ENCODE measurements around the gene NTSR1.
"Not testable (repeated sequence)": the region's sequence is repeated elsewhere in the genome, so short reads cannot be mapped to it uniquely, and the experiment has no call there.

NTSR1 gene

DNA sequence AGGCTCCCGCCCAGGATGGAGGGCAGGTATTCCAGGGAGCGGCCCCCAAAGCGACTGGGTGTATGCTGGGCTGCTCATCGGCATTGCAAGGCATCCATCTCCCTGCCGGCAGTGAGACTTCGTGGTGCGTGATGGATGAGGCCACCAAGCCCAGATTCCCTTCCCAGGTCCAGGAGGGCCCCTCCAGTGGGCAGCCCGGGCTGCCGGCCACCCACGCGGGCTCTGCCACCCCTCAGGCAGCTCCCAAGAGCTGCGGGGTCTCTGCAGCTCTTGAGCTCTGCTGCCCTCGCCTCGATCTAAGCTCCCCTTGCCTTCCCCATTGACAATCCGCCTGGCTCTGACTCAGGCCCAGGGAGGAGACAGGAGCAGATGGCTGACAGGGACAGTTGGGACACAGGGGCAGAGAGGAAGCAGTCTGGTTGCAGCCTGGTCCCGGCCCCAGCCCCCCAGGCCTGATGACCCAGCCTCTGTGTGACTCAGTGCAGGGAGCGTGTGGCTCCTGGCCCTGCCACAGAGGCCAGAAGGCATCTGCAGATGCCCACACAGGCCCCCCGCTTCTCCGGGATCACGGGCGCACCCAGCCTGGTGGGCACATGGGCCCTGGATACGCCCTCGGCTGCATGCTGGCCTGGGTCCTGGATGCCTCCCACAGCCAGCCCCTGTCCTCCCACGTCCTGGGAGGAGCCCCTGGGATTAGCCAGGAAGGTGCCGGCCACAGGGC lies 33.3 kb upstream of the NTSR1 start:
- DNase-seq = no peak

DNA sequence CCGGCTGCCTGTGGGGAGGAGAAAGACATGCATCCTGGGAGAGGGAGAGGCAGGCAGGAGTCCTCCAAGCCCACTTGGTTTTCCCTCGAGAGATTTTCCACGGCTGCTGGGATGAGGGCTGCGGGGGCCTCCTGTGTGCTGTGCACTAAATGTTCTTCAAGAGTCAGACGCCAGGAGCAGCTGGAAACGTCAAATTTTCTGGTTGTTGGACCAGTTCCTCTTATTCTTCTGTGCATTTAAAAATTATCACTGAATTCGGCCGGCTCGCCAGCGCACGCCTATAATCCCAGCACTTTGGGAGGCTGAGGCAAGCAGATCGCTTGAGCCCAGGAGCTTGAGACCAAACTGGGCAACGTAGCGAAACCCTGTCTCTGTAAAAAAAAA lies 32.8 kb upstream of the NTSR1 start:
- DNase-seq = no peak

DNA sequence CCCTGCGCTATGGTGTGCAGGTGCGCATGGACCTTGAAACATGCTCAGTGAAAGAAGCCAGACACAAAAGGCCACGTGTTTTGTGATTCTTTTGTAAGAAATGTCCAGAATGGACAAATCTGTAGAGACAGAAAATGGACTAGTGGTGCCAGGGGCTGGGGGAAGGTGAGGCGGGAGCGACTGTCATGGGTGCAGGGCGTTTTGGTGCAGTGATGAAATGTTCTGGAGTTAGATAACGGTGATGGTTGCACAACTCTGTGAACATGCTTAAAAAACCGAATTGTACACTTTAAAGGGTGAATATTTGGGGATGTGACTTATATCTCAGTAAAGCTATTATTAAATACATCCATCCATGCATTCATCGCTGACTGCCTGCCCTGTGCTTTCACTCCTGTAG lies 31.7 kb upstream of the NTSR1 start:
- DNase-seq = no peak

DNA sequence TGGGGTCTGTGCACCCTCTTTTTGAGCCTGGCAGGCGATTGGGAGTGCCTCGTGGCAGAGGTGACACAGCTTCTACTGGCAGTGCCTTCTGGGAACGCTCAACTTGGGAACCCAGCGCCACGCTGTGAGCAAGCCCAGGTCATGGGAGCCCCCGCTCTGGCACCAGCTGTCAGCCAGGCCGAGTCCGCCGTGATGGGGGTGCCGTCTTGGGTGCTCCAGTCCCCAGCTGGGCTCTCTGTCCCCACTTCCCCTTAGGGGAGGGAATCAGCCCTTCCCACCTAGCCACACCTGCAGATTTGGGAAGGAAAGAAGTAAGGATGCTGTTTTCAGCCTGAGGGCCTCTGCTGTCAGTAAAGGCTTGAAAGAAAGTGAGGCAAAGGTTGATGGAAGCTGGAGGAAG lies 31.0 kb upstream of the NTSR1 start:
- DNase-seq = no peak

DNA sequence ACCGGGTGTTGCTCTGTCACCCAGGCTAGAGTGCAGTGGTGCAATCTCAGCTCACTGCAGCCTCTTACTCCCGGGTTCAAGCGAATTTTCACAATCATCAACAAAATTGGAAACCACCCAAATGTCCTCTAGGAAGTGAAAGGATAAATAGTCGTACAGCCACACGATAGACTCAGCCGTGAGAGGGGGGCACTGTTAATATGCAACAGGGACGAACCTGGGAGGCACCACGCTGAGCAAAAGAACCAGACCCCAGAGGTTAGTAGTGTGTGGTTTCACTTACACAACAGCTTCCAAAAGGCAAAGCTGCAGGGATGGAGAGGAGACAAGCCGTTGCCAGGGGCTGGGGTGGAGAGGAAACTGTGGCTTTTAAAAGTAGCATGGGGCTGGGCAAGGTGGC lies 30.1 kb upstream of the NTSR1 start:
- no peak for DNase-seq

DNA sequence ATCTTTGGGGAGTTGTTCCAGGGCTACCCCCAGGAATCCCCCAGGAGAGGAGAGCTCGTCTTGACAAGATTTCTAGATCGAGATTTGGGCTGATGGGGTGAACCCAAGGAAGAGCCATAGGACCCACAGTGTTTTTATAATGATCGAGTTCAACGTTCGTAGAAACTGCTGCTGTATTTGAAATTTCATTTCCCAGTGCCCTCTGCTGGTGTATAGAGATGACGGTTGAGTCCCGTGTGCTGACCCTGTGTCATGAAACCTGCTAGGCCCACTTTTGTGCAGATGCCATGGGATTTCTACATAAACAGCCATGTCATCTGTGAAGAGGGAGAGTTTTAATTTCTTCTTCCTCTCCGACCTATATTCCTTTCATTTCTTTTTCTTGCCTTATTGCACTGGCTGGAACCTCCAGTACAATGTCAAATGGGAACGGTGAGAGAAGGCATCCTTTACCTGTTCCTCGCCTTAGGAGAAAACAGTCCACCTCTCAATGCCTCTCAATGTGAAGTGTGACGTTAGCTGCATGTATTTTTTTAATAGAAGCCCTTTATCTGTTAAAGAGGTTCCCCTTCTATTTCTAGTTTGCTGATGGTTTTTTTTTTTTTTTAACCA lies 28.6 kb upstream of the NTSR1 start:
- no peak for DNase-seq

DNA sequence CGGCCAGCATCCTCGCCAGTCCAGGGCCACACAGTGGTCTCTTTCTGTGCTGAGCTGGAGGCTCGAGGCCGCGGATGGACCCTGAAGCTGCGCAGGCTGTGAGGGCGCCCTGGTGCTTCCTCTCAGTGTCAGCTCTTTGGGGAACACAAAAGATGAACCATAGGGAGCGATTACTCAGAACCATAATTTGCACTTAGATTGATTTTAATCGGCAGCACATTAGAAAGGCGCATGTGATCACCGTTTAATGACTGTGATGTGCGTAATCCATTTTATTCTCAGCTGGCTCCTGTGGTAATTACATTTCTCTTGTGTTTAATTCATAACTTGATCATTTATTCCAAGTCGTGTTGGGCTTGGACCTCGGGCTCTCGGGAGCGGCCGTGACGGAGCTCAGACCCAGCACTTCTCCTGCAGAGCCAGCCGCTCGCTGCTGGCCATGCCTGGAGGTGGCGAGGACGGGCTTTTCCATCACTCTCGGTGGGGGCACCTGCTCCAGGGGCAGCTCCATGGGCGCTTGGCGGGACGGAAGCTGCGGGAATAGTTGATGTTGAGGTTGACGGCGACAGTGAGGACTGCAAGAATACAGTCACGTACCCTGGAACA lies 25.6 kb upstream of the NTSR1 start:
- no peak for DNase-seq

DNA sequence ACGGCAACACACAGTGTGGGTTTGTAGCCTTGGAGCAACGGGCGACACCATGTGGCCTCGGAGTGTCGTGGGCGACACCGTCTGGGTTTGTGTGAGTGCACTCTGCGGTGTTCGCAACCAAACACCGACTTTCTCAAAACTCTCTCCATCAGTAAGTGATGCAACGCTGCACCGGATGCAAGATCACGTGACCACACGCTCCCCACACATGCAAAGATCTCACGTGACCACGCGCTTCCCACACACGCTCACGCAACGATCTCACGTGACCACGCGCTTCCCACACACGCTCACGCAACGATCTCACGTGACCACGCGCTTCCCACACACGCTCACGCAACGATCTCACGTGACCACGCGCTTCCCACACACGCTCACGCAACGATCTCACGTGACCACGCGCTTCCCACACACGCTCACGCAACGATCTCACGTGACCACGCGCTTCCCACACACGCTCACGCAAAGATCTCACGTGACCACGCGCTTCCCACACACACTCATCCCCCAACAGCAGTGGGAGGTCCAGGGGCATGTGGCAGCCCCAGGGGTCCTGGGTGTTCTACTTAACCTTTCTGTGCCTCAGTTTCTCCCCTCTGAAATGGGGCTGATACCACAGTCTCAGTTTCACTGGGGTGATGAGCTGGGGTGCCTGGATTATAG lies 24.8 kb upstream of the NTSR1 start:
- DNase-seq = not testable (repeated sequence)

DNA sequence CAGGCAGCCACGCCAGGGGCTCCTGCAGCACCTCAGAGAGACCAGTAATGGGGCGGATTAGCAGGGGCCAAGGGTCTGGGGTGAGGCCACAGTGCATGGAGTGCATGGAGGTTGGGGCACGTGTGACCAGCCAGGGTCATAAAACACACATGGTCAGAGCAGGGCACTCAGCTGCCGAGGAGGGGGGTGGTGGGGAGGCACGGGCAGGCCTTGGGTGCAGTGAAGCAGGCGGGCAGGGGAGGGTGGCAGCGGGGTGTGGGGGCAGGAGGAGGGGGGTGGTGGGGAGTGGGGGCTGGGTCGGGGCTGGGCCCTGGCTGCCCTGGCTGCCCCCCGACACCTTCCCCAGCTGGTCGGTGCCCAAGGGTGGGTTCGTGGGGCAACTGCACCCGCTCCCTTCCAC lies 23.7 kb upstream of the NTSR1 start:
- DNase-seq = no peak

GRCh38 chr20:62685781-62686555 lies 22.7 kb upstream of the NTSR1 start:
- no peak for DNase-seq

- no peak for DNase-seq
Observed at GRCh38 chr20:62686869-62687830, 21.5 kb upstream of the NTSR1 start.

- no peak for DNase-seq
Observed at GRCh38 chr20:62688083-62688482, 20.6 kb upstream of the NTSR1 start.

DNA sequence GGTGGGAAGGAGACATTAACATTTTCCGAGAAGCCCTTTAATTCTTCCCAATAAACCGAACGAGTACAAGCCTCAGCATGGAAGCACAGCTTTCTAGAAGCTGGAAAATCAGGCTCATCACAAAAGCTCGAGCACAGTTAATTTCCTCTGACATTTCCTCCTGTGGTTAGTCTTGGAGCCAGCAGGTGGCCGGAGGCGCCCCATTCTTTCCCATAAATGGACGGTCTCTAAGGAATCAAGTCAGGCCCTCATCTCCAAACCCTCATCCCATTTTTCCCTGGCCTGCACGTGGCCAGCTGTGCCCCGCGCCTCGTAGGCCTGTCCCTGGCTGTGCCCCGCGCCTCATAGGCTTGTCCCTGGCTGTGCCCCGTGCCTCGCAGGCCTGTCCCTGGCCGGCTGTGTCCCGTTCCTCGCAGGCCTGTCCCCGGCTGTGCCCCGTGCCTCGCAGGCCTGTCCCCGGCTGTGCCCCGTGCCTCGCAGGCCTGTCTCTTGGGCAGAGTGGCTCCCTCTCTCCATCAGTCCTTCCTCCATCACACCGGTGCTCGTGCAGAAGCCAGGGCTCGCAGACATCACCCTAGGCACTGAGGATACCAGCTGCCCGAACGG lies 19.7 kb upstream of the NTSR1 start:
- DNase-seq = no peak

- DNase-seq = no peak
Observed at GRCh38 chr20:62689861-62690260, 18.8 kb upstream of the NTSR1 start.

DNA sequence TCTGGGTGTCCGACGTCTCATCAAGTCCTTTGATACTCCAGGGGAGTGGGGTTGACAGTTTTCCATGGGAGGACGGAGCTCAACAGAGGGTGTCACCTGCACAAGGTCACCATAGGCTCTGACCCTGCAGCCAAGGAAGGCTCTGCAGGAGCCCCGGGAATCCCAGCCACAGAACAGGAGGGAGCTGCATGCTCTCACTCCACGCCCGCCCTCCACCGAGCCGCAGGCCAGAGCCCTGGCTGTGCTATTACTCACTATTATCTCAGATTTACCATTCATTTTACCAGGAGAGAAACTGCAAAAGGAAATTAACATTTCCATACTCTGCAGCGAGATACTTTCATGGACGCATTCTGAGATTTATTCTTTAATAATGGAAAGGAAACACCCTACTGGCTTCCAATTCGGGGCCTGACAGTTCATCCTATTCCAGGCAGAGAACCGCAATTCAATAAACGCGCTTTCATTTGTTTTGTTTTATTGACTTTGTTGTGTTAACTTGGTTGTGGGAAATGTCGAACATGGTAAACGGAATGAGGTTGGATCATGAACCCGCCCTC lies 18.3 kb upstream of the NTSR1 start:
- no peak for DNase-seq

DNA sequence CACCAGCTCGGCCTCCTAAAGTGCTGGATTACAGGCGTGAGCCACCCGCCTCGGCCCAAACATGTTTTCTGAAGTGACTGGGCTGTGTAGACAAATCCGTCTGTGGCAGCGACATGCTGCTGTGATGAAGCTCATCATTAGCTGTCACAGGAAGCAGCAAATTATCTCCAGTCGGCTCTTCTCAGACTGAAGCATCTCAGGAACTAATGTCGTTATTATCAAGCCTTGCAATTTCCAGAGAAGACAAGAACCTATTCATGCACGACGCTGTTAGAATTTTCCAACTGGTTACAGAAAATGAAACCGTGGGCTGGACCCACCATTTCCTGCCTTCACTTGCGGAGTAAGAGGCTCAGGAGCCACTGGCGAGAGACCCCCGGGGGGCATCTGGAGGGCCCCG lies 17.1 kb upstream of the NTSR1 start:
- DNase-seq = no peak

DNA sequence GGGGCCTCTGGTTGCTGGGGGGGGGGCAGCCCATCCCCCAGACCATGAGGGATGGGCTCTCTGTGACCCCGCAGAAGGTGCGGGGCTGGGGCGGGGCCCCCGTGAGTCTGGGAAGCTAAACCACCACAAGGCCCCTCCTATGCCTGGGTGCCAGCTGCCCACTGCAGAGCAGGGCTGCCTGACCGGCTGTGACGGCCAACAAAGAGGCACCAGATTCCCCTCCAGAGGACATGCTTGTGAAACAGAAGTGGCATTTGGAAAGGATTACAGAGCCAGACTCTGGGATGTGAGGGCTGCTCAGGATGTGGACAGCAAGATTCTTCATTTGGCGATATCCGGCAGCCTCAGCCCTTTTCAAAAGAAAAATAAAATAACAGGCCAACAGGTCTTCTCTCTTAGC lies 16.5 kb upstream of the NTSR1 start:
- DNase-seq = no peak

GRCh38 chr20:62692801-62693523 lies 15.7 kb upstream of the NTSR1 start:
- DNase-seq = no peak

DNA sequence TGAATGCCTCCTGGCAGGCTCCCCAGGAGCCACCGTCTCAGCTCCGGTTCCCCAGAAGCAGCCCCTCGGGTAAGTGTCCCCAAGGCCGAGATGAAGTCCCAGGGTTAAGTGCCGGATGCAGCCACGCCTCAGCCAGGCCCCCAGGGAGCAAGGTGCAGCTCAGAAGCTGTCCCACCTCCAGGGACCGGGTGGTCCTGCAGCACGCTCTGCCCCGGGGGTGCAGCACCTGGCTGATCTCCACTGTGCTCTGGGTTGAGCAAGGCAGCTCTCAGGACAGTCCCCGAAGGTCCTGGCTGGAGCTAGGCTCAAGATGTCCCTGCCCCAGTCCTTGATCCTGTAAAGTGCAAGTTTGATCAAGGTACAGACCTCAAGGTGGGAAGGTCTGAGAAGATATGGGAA lies 15.1 kb upstream of the NTSR1 start:
- DNase-seq = no peak

GRCh38 chr20:62694106-62694505 lies 14.5 kb upstream of the NTSR1 start:
- DNase-seq = no peak

- no peak for DNase-seq
Observed at GRCh38 chr20:62694868-62695267, 13.8 kb upstream of the NTSR1 start.

Measured in NCI-H1048 (cell line).